Suprapubic skin (tissue), 2 donors: ENCODE data around the gene FASTK.

Source experiments
- EP300 ChIP-seq: sonication (generic); formaldehyde crosslinking; IDR thresholded peaks from one replicate; pipeline ENCODE4 v1.6.1; 2017; ENCODE audit warnings: antibody characterized with exemption
- POLR2A ChIP-seq, 2 donors: fragments of 450-650 bp; IDR thresholded peaks; one replicate each; pipeline ENCODE4 v1.6.1; 2017; ENCODE audit warnings: antibody characterized with exemption in 2 of 2, mild to moderate bottlenecking in 2 of 2, moderate library complexity in 2 of 2

DNA sequence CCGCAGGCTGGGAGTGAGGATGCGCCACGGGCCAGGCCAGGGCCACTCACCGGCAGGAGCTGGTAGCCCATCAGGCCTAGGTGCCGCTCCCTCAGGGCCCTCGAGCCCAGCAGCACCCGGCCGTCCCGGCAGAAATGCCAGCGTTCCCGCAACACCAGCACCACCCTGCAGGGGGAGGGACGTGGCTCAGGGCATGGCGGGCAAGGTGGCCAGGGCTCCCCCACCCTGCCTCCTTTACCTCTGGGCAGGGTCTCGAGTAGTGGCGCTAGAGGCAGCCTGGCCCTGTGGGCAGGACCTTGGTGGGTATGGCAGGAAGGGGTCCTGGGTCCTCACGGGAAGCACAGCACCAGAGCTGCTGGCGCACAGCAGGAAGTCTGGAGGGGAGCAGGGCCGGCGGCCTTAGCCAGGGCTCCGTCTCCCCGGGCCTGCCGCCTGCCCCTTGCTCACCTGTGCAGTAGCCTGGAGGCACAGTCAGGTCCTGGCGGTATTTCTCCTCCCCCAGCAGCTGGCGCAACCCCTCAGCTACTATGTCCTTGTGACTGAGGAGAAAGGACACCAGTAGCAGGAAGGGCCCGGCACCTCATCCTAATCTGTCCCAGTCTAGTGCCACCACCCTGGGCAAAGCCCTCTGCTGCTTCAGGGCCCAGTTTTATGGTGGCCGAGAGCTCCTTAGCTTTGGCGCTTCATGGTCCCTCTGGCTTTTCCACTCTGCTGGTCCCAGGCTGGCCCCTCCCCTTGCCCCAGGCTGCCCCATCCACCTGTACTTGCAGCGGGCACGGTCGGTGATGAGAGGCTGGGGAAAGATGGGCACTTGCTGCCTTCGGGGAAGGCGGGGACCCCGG, 3.5 kb downstream of the FASTK start:
- TF ChIP-seq POLR2A (IDR thresholded peaks at IDR 0.05) (no peak), EP300 (no peak)
